Measurements from ENCODE around the gene MTMR12. TPM values are rescaled to one million over a fixed set of nuclear protein-coding genes. Genes with fewer than 3 reads are reported as not detected.

MTMR12 gene
- total RNA-seq, 1 donor: 17.1 TPM

DNA sequence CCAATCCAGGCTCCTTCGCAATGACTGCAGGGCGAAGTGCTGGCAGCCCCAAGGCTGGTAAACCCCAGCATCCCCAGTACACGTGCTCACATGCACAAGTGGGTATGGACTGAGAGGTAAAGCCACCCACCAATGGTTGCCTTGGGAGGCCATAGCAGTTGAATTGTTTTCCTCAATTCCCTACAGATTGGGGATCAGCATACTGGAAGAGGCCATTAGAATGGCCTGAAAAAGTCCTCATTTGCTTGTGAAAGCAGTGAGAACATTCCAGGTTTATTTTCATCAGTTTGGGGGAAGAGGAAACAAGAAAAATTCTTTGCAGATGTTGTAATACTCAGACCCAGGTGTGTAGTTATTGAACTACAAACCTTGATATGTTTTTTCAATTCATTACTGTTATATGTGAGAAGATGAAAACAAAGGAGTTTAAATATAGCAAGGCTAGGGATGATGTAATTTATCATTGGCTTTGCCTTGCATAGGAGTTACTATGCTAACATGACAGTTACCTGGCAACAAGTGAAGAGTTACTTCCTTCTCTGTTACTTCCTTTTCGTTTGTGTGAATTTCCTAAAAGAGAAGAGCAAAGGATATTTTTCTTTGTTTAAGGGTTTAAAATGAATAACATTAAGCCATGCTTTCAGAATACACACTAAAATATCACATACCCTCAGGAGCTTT lies 36.4 kb downstream of the MTMR12 start:
- TF ChIP-seq, protein P1, sequence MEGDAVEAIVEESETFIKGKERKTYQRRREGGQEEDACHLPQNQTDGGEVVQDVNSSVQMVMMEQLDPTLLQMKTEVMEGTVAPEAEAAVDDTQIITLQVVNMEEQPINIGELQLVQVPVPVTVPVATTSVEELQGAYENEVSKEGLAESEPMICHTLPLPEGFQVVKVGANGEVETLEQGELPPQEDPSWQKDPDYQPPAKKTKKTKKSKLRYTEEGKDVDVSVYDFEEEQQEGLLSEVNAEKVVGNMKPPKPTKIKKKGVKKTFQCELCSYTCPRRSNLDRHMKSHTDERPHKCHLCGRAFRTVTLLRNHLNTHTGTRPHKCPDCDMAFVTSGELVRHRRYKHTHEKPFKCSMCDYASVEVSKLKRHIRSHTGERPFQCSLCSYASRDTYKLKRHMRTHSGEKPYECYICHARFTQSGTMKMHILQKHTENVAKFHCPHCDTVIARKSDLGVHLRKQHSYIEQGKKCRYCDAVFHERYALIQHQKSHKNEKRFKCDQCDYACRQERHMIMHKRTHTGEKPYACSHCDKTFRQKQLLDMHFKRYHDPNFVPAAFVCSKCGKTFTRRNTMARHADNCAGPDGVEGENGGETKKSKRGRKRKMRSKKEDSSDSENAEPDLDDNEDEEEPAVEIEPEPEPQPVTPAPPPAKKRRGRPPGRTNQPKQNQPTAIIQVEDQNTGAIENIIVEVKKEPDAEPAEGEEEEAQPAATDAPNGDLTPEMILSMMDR (IDR thresholded peaks at IDR 0.05; ENCODE audit: insufficient read depth, low read length): no peak
- H3K4me3 ChIP-seq (ENCODE audit: low read depth, low read length): no peak overlapping the region
- peak; percentile 70 for DNase-seq (ENCODE audit: low read depth)

DNA sequence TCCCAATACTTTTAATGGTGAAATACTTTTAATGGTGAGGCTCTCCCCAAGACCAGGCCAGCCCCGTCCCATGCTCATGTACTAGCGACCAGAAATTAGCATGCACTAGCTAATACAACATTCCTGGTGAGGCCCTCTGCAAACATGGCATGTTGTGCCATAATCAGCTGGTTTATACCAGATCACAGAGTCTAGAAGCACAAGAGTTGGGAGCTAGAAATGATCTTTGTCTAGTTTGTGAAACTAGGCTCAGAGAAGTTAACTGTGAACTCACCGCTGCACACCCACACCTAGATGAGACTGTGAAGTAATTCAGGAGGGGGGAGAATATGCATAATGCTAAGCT lies 37.4 kb downstream of the MTMR12 start:
- TF ChIP-seq, protein P1 (IDR thresholded peaks at IDR 0.05; ENCODE audit: insufficient read depth, low read length): no peak
- H3K4me3 ChIP-seq (ENCODE audit: low read depth, low read length): no peak overlapping the region

DNA sequence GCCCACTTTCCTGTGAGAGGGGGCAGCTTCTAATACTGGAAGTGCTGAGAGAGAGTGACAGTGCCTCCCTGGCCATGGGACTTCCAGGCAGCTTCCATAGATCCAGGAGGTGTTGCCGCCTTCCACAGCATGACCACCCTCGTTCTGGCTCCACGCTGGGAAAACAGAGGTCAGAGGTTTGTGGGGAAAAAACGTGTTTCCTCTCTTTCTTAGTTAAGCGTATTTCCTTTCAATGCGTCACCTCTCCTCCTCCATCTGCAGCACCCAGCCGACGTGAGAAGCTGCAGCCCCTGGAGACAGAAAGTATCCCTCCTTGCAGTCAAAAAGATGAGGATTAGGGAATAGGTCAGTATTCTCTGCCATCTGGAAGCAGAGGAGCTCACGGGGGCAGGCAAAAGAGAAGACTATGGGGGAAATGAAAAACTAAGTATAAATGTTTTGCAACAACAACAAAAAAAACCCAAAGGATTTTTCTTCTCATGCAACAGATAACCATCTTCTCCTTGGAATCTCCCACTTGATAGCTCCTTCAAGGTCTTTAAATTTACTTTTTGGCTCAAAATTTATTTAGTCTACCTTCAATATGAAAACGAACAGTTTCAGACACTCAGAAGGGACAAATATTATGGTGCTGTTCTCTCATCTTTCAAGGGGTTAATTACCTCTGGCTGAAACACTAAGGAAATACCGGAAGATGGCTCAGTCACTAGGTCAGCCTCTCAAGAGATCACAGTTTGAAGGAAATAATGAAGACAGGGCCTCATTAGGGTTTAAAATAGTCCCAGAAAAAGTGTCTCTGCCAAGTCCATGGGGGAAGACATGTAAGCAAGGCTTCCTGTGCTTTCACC lies 38.0 kb downstream of the MTMR12 start:
- no peak overlapping the region for H3K4me3 ChIP-seq (ENCODE audit: low read depth, low read length)
- DNase-seq (ENCODE audit: low read depth): no peak
- TF ChIP-seq, protein P1 (IDR thresholded peaks at IDR 0.05; ENCODE audit: insufficient read depth, low read length): no peak

More for the DNA sequence above, 37.4 kb downstream of the MTMR12 start:
- DNase-seq (ENCODE audit: low read depth): no peak

DNA sequence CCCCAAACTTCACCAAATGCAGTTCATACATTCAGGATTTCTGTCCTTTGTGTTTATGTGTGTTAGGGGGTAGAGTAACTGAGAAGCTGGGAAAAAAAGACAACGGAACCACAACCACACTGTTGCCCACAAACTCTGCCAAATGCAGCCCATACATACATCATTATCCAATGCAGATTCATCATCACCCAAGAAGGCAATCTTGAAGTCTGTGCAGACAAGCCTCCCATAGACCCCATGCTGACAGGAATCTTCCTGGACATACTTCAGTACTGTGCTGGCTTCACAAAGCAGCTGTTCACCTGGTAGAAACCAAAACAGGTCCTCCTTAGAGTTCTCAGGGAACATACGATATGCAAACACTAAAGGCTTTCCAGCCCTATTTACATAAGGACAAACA lies 38.9 kb downstream of the MTMR12 start:
- no peak for DNase-seq (ENCODE audit: low read depth)
- H3K4me3 ChIP-seq (ENCODE audit: low read depth, low read length): no peak overlapping the region
- TF ChIP-seq, protein P1 (IDR thresholded peaks at IDR 0.05; ENCODE audit: insufficient read depth, low read length): no peak

DNA sequence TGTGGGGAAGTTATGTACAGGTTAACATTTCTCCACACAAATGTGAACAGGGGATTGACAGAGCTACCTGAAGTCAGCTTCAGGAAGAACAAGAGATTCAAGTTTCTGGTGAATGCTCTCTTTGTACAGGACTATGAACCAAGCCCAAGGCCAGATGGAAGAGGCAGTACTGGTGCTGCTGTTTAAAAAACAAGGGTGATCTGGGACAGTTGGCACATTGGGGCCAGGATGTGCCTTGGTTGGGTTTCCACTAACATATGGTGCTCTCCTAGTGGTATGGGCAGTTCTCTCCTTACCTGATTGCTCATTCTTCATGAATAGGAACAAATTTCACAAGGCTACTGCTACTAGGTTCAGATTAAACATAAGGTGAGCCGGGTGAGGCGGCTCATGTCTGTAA lies 40.0 kb downstream of the MTMR12 start:
- H3K4me3 ChIP-seq (ENCODE audit: low read depth, low read length): no peak overlapping the region
- no peak for DNase-seq (ENCODE audit: low read depth)
- TF ChIP-seq, protein P1 (IDR thresholded peaks at IDR 0.05; ENCODE audit: insufficient read depth, low read length): no peak

DNA sequence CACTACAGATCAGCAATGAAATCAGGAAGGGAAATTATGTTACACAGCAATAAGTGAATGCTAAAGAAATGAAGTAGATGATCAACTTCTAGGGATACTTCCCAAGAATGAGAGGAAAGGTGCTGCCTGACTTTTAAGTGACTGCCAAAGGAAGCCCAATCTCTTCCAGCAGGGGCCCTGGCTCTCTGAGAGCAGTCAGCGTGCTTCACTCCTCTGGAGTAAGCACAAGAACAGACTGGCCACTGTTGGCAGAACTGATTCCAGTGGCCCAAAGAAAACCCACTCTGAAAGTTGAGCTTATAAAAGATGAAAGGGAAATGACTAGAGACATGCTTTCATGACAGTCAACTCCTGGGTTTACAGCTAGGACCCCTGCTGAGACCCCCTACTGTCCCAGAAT lies 41.8 kb downstream of the MTMR12 start:
- TF ChIP-seq, protein P1 (IDR thresholded peaks at IDR 0.05; ENCODE audit: insufficient read depth, low read length): no peak
- H3K4me3 ChIP-seq (ENCODE audit: low read depth, low read length): no peak overlapping the region
- no peak for DNase-seq (ENCODE audit: low read depth)

Measured in fibroblast of the aortic adventitia (primary cell).